ENCODE measurements around the gene PRLH.

Gene PRLH, protein sequence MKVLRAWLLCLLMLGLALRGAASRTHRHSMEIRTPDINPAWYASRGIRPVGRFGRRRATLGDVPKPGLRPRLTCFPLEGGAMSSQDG

DNA sequence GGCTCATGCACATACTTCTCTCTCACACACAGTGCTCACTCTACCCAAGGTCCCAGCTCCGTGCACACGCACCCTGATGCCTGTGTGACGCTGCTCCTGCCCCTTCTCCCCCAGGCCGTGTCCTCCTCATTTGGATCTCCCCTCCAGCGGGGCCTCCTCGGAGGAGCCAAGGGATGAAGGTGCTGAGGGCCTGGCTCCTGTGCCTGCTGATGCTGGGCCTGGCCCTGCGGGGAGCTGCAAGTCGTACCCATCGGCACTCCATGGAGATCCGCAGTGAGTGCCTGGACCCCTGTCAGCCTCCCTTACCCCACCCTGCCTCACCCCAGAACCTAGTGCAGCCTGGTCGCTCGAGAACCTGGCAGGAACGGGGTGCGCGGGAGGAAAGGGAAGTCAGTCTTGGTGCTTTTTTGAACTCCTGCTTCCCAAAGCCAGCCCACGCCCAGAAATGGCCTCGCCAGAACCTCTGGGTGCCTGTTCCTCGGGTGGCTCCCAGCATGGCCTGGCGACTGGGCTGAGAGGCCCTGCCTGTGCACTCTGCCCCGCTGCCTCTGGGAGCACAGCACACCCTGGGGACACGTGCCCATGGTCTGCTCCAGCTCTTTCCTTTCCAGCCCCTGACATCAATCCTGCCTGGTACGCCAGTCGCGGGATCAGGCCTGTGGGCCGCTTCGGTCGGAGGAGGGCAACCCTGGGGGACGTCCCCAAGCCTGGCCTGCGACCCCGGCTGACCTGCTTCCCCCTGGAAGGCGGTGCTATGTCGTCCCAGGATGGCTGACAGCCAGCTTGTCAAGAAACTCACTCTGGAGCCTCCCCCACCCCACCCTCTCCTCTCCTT is at the start of gene PRLH:
Gene PRLH (plus strand): TSS at position 174 of the 835 bp plus-strand sequence. CDS start 0 bp downstream, at position 174.
- no peak for DNase-seq

DNA sequence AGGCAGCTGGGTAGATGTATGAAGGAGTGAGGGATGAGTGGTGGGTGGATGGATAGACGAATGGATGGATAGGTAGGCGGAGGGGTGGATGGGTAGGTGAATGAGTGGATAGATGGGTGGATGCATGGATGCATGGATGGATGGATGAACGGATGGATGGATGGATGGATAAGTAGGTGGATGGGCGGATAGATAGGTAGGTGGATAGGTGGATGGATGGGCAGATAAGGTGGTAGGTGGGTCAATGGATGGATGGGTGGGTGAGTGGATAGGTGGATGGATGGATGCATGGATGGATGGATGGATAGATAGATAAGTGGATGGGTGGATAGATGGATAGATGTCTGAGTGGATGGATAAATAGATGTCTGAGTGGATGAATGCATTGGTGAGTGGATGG is 49.2 kb upstream of the PRLH start:
- DNase-seq, result no peak

DNA sequence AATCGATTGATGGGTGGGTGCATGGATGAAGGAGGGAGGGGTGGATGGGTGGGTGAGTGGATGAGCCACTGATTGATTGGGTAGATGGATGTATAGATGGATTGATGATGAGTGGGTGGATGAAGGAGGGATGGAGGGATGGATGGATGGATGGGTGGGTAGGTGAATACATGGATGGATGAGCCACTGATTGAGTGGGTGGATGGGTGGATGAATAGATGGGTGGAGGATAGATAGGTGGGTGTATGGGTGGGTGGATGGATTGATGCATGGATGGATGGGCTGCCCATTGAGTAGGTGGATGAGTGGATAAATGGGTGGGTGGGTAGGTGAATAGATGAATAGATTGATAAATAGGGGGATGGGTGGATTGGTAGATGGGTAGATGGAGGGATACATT is 48.4 kb upstream of the PRLH start:
- no peak for DNase-seq

DNA sequence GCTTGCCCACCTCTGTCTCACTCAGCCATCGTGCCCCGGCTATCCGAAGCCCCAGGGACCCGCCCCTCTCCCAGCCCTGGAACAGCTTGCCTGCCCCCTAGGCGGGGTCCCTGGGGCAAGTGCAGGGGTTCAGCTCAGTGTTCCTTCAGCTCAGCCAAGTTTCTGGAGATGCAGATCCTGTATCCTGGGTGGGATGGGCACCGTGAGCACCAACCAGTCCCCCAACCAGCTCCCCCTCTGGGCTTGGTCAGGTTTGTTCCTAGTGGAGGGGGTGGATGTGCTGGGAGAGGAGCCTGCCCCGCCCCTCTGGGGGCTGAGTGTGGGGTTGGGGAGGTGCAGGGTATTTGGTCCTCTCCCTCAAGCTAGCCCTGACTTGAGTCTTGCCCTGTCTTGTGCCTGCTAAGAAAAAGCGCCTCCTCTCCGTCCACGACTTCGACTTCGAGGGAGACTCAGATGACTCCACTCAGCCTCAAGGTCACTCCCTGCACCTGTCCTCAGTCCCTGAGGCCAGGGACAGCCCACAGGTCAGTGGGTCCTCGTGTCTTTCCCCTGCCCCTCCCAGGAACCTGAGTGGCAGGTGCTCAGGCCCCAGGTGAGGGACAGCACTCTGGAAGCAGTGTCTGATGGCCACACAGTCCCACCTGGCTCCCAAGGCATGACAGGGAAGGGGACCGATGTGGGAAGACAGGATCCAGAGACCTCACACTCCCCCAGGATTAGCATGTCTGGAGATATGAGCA is 46.7 kb upstream of the PRLH start:
- no peak for DNase-seq

DNA sequence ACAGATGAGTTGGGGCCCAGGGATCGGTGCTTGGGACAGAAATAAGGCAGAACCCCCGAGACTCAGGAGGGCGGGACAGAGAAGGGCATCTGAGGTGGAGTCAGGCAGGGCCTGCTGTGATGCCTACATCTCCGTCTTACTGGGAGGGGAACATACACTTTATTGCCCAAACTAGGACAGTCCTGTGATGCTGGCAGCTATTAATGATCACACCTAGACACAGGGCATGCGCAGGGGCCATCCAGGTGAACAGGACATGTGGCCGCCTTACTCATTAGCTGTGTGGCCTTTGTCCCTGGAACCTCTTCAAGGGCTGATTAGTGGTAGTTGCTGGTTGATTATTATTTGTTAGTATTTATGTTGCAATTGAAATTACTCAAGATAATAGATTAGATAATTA is 46.1 kb upstream of the PRLH start:
- DNase-seq, result no peak

DNA sequence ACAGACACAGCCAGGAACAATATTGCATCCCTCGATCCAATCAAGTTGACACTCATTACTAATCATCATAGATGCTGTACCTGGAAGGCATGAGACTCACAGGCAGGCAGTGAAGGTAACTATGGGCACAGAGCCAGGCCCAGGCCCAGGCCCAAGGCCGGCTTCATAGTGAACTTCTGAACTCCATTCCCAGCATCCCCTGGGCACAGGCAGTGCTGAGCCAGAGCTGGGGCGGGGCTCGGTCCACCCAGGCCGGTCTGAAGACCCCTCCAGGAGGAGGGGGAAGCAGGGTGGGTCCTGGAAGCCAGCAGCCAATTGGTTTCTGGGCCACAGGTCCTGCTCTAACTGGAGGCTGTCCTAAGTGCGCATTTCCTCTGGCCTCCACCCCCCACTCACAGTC is 41.7 kb upstream of the PRLH start:
- DNase-seq, result no peak

DNA sequence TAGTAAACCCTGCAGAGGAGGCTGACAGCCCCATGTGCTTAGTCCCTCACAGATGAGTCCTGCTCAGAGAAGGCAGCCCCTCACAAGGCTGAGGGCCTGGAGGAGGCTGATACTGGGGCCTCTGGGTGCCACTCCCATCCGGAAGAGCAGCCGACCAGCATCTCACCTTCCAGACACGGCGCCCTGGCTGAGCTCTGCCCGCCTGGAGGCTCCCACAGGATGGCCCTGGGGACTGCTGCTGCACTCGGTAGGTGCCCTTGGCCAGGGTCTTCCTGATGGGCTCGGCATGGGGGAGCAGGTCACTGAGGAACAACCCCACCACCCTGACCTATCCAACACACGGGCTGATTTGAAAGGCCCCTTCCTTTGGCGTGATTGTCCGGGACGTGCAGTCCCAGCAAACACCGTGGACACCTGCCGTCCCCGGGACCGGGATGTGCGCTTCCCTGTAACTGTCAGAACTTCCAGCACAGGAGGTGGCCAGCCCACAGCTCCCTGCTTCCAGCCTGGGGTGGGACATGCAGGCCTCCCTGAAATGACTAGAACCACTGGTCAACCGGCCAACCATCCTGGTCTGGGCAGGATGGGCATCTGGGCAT is 40.7 kb upstream of the PRLH start:
- no peak for DNase-seq

DNA sequence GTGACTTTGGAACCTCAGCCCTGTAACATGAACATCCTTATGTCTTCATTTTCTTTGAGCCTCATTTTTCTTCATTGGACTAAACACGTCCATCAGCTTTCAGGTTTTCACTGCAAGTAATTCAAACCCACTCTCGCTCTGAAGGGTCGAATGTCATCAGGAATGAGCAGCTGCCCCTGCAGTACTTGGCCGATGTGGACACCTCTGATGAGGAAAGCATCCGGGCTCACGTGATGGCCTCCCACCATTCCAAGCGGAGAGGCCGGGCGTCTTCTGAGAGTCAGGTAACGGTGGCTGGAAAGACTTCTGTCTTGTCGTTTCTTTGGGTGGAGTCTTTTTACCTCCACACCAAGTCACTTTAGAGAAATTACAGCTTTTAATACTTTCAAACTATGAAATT is 39.1 kb upstream of the PRLH start:
- no peak for DNase-seq

DNA sequence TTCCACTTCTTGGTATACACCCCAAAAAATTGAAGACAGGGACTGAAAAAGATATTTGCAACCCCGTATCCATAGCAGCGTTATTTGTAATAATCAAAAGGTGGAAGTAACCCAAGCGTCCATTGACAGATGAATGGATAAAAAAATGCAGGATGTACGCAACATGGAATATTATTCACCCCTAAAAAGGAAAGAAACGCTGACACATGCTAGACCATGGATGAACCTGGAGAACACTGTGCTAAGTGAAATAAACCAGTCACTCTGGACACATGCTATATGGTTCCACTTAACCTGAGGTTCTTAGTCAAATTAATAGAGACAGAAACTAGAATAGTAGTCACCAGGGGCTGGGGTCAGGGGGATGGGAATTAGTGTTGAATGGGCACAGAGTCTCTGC is 38.6 kb upstream of the PRLH start:
- DNase-seq, result no peak

DNA sequence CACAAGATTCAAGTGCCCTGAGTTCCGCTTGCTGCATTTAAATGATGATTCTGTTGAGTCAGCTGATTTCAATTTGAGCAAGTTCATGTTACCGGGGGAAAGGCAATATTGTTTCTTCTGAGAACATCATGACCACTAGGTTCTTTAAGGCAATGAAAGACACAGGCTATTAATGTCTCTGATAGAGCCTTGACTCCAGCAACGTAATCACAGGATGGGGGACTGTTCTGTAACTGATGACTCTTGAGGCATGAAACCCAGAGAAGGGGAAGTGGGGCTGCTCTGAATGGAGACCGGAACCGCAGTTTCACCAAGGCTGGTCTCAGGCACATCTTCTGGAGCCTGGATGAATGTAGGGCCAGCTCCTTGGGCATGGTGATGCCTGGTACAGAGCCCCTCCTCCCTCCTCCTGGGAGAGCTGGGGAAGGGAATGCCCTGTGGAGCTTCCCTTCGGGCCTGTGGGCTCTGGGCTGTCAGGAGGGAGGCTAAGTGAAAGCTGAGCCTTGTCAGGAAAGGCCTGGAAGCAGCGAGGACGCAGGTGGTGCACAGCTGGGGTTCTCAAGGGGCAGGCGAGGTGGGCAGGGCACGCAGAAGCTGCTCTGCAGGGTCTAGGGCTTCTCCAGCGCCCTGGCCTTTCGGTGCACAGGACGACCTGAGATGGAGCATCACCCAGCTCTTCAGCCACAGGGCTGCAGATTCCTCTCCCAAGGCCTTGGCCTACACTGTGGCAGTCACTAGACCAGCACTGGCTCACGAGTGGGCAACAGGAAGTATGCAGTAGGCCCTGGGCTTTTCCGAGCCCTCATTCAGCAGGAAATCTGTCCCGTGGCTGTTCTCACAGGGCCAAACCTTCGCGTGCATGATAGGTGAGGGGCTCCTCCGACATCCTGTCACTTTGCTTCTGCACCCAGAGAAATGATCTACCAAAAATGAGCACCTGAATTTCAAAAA is 36.6 kb upstream of the PRLH start:
- no peak for DNase-seq

DNA sequence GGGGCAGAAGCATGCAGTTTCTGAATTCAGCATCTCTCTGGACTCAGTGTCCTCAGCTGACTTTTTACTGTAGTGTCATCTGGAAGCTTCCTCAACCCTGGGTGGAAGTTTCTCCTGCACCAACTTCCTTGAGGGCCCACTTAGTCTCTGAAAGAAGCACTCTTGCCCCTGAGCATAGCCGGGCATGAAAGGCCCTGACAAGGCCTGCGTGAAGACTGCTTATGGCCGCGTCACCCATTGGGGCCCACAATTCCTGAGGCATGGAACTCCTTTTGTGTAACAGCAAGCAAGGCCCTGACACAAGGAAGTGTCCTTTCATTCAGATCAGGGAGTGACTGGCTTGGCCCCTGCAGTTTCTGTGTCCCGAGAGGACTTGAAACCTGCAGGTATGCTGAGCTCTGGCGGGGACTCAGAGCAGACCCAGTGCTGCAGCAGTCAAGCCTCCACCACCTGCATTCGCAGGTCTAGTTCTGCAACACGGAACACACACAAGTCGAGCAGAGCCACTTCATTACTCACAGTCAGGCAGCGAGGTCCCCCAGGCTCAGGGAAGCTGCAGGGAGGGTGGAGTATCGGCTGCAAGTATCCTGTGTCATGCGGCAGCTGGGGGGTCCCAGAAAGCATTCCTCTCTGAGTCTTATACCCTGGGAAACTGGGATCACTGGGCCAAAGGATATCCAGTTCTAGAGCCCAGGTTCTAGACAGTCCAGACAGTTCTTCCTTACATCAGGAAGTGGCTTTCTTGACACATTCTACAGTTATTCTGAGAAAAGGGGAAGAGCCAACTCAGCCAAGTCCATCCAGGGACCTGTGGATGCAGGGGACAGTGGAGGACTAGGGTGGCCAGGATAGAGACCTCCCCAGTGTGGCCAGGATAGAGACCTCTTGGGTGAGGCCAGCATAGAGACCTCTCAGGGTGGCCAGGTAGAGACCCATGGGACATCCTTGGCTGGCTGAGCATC is 35.6 kb upstream of the PRLH start:
- DNase-seq, result no peak

DNA sequence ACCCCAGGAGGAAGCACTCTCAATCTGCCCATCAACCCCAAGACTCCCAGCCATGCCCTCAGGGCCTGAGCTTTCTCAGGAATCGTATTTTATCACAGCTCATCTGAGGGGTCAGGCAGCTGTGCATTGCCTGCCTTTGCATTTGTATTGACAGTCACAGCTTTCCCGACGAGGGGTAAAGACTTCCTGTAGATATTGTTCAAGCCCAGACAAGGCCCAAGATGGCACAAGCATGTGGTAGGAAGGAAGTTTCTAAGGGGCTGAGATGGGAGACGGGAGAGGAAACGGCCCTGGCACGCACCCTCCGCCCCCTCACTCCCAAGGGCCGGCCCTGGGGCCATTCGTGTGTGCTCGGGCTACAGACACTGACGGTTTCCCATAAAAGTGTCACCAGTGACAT is 34.2 kb upstream of the PRLH start:
- no peak for DNase-seq

DNA sequence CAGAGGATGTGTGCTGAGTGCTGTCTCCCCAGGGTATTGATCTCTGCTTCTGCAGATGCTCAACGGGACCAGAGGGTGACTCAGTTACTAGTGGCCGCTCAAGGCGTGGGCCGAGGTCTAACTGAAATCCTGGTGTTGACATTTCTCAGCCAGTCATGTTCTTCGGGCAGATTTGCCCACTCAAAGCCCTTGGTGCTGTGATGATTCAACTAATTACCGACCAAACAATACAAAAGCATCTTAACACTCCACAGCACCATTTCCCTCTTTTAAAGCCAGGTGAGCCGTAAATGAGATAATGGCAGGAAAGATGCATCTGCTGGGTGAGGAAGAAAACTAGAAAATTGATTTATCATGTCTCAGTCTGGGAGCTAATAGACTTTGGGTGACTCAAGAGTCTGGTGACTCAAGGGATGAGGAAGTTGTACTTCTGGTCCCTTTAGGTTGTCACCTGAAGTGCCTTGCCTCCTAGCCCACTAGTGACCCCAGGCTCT is 32.7 kb upstream of the PRLH start:
- no peak for DNase-seq

DNA sequence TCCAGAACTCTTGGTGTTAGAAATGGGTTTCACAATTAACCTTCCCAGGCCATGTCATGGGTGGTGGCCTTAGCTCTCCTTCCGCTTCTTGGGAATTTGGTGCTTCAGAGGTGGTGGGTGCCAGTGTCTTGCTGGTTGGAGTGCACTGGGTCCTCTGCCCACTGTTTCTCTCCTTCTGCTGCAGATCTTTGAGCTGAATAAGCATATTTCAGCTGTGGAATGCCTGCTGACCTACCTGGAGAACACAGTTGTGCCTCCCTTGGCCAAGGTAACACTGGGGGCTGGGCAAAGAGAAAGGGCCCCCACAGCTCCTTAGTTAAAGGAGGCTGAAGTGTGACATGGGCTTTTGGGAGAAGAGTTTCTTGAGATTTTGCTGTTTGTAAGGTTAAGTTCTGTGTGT is 32.0 kb upstream of the PRLH start:
- no peak for DNase-seq

DNA sequence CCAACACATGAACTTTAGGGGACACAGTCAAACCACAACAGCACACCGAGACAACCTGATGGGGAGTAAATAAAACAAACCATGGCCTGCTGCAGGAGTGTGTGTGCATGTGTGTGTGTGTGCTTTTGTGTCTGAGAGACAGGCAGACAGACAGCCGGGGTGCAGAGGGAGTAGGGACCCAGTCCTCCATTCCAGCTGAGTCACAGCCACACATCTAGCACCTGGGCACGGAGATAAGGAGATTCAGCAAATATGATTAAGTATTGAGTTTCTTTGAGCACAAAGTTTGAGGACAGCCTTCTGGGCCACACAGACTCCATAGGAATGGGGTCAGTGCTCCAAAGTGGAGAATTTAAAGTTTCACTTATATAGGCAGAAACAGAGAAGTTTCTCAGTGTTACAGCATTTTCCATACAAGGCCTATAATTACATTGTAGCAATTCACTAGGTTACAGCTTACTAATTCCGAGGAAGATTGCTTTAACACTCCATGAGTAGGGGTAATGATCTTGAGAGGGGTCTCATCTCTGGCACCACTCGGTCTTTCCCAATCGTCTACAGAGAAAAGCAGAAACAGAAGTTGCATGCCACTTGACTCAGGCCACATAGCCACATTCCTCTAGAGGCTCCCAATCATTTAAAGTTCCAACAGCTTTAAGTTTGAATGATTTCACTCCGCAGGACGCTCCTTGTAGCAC is 30.8 kb upstream of the PRLH start:
- no peak for DNase-seq

DNA sequence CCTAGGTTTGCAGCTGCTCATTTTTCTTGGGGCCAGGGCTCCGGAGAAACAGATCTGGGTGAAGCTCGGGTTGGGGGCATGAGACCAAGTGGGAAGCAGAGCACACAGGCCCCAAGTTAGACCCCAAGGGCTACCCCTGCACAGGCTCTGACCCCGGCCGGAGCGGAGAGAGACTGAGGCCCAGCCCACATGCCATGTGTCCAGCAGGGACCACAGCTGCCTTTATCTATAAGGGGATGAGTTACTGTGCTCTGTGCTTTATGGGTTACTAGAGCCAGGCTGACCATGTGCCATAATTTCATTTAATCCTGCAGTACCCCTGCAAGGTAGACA is 30.3 kb upstream of the PRLH start:
- no peak for DNase-seq

DNA sequence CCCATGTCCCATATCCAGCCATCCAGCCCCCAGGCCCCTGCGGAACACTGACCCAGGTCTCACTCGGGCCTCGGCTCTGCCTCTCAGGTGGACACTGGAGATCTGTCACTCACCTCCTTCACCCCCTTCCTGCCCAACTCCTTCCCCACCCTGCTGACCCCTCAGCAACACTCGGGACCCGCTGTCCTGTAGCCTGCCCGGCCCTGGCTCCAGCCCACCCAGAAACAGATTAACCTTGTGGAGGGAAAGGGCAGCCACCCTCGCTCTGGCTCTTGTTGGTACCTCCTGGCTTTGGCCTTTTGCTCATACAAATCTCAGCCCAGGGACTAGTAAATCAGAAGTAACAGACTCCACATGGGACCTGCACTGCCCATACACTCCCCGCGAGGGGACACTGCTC is 29.8 kb upstream of the PRLH start:
- no peak for DNase-seq

DNA sequence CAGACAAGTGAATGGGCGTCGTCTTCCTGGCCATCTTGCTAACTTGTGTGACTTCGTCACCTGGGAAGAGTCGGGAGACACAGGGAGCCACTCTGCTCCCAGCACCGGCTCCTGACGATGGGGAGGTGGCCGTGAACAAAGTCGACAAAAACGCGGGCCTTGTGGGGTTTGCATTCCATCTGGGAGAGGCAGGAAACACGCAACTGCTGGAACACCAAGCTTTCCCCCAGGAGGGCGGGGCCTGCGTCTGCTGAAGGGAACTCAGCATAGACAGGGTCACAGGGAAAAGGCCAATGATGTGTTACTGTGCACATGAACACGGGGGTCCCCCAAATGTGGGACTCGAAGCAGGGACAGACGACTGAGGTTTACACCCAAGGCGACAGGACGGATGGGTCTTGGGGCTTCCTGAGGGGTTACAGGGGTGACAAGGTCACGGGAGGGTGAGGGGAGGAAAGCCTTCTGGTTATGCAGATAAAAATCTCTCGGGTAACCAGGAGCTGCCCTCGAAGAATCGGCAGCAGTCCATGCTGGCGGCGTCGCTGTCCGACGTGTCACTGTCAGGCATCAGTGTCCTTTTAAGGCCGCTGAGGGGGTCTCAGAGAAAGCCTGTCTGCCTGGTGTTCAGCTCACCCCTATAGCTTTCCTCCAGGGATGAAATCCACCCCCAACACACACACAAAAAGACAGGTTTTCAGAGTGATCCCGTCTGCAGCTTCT is 28.2 kb upstream of the PRLH start:
- no peak for DNase-seq

DNA sequence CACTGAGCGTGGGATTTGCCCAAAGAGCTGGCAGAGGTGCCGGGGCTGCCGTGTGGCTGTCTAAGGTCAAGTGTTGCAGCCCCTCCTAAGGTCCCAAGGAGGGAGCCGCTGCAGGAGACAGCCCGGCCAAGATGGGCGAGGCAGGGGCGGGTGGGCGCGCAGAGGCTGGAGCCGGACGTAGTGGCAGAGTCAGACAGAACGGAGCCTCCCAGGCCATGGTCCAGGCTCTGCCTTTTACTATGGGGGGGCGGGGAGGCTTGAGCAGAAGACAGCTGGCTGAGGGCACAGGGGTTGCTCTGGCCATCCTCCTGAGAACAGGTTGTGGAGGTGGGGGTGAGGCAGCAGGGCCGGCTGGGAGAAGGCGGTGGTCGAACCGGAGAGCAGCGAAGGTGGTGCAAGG is 27.5 kb upstream of the PRLH start:
- no peak for DNase-seq

DNA sequence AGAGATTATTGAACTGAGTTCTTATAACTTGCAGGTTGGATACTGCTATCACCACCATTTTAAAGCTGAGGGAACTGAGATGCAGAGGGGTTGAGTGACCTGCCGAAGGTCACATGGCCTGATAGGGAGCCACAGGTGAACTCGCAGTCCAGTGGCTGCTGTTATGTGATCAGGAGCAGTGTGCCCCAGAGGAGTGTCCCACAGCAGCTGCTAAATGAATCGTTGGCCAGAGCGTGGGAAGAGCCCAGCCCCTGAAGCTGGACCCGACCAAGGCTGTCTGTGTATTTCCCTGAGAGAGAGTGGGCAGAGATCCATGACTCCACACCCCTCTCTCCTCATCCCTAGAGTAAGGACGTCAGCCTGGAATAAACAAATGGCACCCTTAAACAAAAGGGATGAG is 26.7 kb upstream of the PRLH start:
- DNase-seq, result no peak
